IMR-90 (cell line): ENCODE data around the gene RRP1.

Source experiments
- CTCF ChIP-seq: conservative IDR thresholded peaks from 2 replicates; pipeline ENCODE4 v1.5.1; 2012; ENCODE audit warnings: mild to moderate bottlenecking, low read depth, low read length, improper control_type of control experiment
- MAZ ChIP-seq: IDR thresholded peaks from 2 replicates; pipeline ENCODE4 v1.6.1; 2012; ENCODE audit warnings: low read depth, mild to moderate bottlenecking, low read length, improper control_type of control experiment, moderate library complexity, borderline replicate concordance
- POLR2A ChIP-seq: IDR thresholded peaks from 2 replicates; pipeline ENCODE4 v1.6.1; 2012; ENCODE audit warnings: mild to moderate bottlenecking, low read depth, low read length
- RFX5 ChIP-seq: IDR thresholded peaks from 2 replicates; pipeline ENCODE4 v1.8.0; 2012; ENCODE audit warnings: low read depth, mild to moderate bottlenecking, low read length, moderate library complexity
- USF2 ChIP-seq: fragments of 150-350 bp; IDR thresholded peaks from 2 replicates; pipeline ENCODE4 v1.6.1; 2017; ENCODE audit warnings: mild to moderate bottlenecking, antibody characterized with exemption, low read length, low read depth

- TF ChIP-seq CTCF (no peak), POLR2A (no peak), MAZ (no peak), USF2 (no peak), RFX5 (no peak)
Measured at GRCh38 chr21:43758111-43758641, 31.2 kb upstream of the RRP1 start.
